ENCODE data around the gene ZDHHC4. TPM values are rescaled to one million over a fixed set of nuclear protein-coding genes. Genes with fewer than 3 reads are reported as not detected.
A peak's percentile ranks its signal among the peaks of the same experiment; 100 is the strongest.

The ZDHHC4 gene
- total RNA-seq (10 to 100 TPM; 57.3 to 79.6 TPM), polyA plus RNA-seq (10 to 100 TPM; 44.1 to 46.4 TPM)
- long read RNA-seq, donor 1, transcript ZDHHC4-208 (2 exons, 718 nt) = major isoform, 17 of 74 reads
- long read RNA-seq, donor 1, transcript ZDHHC4-205 (8 exons, 1,552 nt) = minor isoform, 8 of 74 reads
- long read RNA-seq, donor 1, transcript ZDHHC4-203 (9 exons, 1,461 nt) = minor isoform, 6 of 74 reads
- long read RNA-seq, donor 1, partial matches to known transcripts = 40 of 74 reads
- long read RNA-seq, donor 1, other reads (novel, unspliced or antisense) = 0 of 74 reads
- long read RNA-seq, donor 2, transcript ZDHHC4-205 (8 exons, 1,552 nt) = major isoform, 5 of 15 reads
- long read RNA-seq, donor 2, partial matches to known transcripts = 0 of 15 reads
- long read RNA-seq, donor 2, other reads (novel, unspliced or antisense) = 0 of 15 reads
- long read RNA-seq, donor 3, transcript ZDHHC4-205 (8 exons, 1,552 nt) = major isoform, 5 of 19 reads
- long read RNA-seq, donor 3, transcript ZDHHC4-201 (8 exons, 1,259 nt) = major isoform, 5 of 19 reads
- long read RNA-seq, donor 3, partial matches to known transcripts = 0 of 19 reads
- long read RNA-seq, donor 3, other reads (novel, unspliced or antisense) = 0 of 19 reads
- long read RNA-seq, donor 4, transcript ZDHHC4-208 (2 exons, 718 nt) = major isoform, 6 of 40 reads
- long read RNA-seq, donor 4, partial matches to known transcripts = 27 of 40 reads
- long read RNA-seq, donor 4, other reads (novel, unspliced or antisense) = 0 of 40 reads
- long read RNA-seq, donor 5, transcript ZDHHC4-201 (8 exons, 1,259 nt) = major isoform, 13 of 46 reads
- long read RNA-seq, donor 5, transcript ZDHHC4-208 (2 exons, 718 nt) = minor isoform, 8 of 46 reads
- long read RNA-seq, donor 5, partial matches to known transcripts = 17 of 46 reads
- long read RNA-seq, donor 5, other reads (novel, unspliced or antisense) = 0 of 46 reads

- no peak for TF ChIP-seq CTCF (IDR thresholded peaks at IDR 0.05; ENCODE audit: control extremely low read depth, extremely low read depth)
- peak within 1 kb of the TSS; percentile 67 to 89 for H3K9ac ChIP-seq (ENCODE audit: insufficient read depth in 1 of 2, low read length in 2 of 2)
- peak within 1 kb of the TSS; percentile 81 for H3K4me3 ChIP-seq
- peaks cover 0 to 11% (median 5%) of the 10 kb centered on the region in 4 donors for H3K36me3 ChIP-seq (ENCODE audit: control insufficient read depth in 4 of 4, insufficient read depth in 4 of 4, low read length in 4 of 4)
- 16 to 18% methylated on average over 46 to 51 of the region's 51 CpGs for WGBS, 2 donors
- H3K9me3 ChIP-seq (ENCODE audit: control insufficient read depth in 4 of 4, insufficient read depth in 3 of 4, low read length in 3 of 4) = no peaks in the 10 kb centered on the region
- DNase-seq (peak; percentile 93 to 96 (median 93)), ATAC-seq (ENCODE audit: insufficient read depth, low FRiP score) (peak; percentile 98)
- peaks cover 0 to 6% (median 0%) of the 10 kb centered on the region in 5 donors for H3K4me1 ChIP-seq (ENCODE audit: control insufficient read depth in 5 of 5, insufficient read depth in 5 of 5, low read length in 5 of 5)
- H3K27me3 ChIP-seq (ENCODE audit: control insufficient read depth in 3 of 3, insufficient read depth in 3 of 3, low read length in 2 of 3) = no peaks in the 10 kb centered on the region
- peak within 1 kb of the TSS; percentile 86 to 98 for H3K27ac ChIP-seq (ENCODE audit: low read depth in 1 of 2, low read length in 1 of 2)
Observed at GRCh38 chr7:6577369-6578113, at the start of gene ZDHHC4. ZDHHC4 (plus strand) TSS chr7:6577454; CDS start chr7:6580562, 3,108 bp downstream.

GRCh38 chr7:6528401-6529130, 48.7 kb upstream of the ZDHHC4 start:
- no peak for TF ChIP-seq CTCF (IDR thresholded peaks at IDR 0.05; ENCODE audit: control extremely low read depth, extremely low read depth)
- no peak overlapping the region for H3K4me3 ChIP-seq
- H3K27ac ChIP-seq (ENCODE audit: low read depth in 1 of 2, low read length in 1 of 2) = no peak overlapping the region
- no peak overlapping the region for H3K9ac ChIP-seq (ENCODE audit: insufficient read depth in 1 of 2, low read length in 2 of 2)
- WGBS, 2 donors = 68 to 71% methylated on average over 13 of the region's 13 CpGs
- peaks cover 0 to 11% (median 4%) of the 10 kb centered on the region in 5 donors for H3K4me1 ChIP-seq (ENCODE audit: control insufficient read depth in 5 of 5, insufficient read depth in 5 of 5, low read length in 5 of 5)
- H3K27me3 ChIP-seq (ENCODE audit: control insufficient read depth in 3 of 3, insufficient read depth in 3 of 3, low read length in 2 of 3) = peaks cover 0 to 63% (median 31%) of the 10 kb centered on the region in 3 donors
- H3K9me3 ChIP-seq (ENCODE audit: control insufficient read depth in 4 of 4, insufficient read depth in 3 of 4, low read length in 3 of 4) = no peaks in the 10 kb centered on the region
- H3K36me3 ChIP-seq (ENCODE audit: control insufficient read depth in 4 of 4, insufficient read depth in 4 of 4, low read length in 4 of 4) = no peaks in the 10 kb centered on the region
- ATAC-seq (ENCODE audit: insufficient read depth, low FRiP score) (no peak), DNase-seq (no peak)

DNA sequence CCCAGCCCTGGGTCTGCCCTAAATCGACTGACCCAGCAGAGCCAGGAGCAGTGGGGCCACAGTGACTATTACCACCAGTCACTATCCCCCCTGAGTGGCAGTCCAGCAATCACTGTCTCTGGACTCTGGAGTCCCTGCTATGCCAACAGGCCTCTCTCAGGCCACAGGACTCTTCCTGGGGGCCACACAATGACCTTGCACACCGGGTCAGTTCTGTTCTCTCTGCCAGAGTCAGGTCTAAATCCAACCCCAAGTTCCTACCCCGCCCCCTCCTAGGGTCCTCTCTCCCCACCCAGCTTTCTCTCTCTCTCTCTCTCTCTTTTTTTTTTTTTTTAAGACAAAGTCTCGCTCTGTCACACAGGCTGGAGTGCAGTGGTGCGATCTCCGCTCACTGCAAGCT, 47.6 kb upstream of the ZDHHC4 start:
- H3K27me3 ChIP-seq (ENCODE audit: control insufficient read depth in 3 of 3, insufficient read depth in 3 of 3, low read length in 2 of 3) = peaks cover 0 to 67% (median 34%) of the 10 kb centered on the region in 3 donors
- no peak for DNase-seq

More for the DNA sequence above, 47.6 kb upstream of the ZDHHC4 start:
- ATAC-seq (ENCODE audit: insufficient read depth, low FRiP score) = no peak
- Histone ChIP-seq H3K4me1 (ENCODE audit: control insufficient read depth in 5 of 5, insufficient read depth in 5 of 5, low read length in 5 of 5) (peaks cover 0 to 11% (median 4%) of the 10 kb centered on the region in 5 donors), H3K4me3 (no peak overlapping the region), H3K9me3 (ENCODE audit: control insufficient read depth in 4 of 4, insufficient read depth in 3 of 4, low read length in 3 of 4) (no peaks in the 10 kb centered on the region), H3K36me3 (ENCODE audit: control insufficient read depth in 4 of 4, insufficient read depth in 4 of 4, low read length in 4 of 4) (no peaks in the 10 kb centered on the region), H3K27ac (ENCODE audit: low read depth in 1 of 2, low read length in 1 of 2) (no peak overlapping the region), H3K9ac (ENCODE audit: insufficient read depth in 1 of 2, low read length in 2 of 2) (no peak overlapping the region)
- no peak for TF ChIP-seq CTCF (IDR thresholded peaks at IDR 0.05; ENCODE audit: control extremely low read depth, extremely low read depth)
- 68 to 83% methylated on average over 6 of the region's 6 CpGs for WGBS, 2 donors
